IMR-90 (cell line): ENCODE measurements around the gene SFT2D3. TPM values are rescaled to one million over a fixed set of nuclear protein-coding genes. Genes with fewer than 3 reads are reported as not detected.

Source experiments
- ATAC-seq: fragments of 200-7000 bp; cut with Tn5 transposase; 2 replicates; pipeline ENCODE4 v1.9.1; 2020; ENCODE audit warnings: low read depth, mild to moderate bottlenecking, moderate library complexity
- BruUV-seq: library from RNA; stranded (reverse); fragments of 400-500 nt; replicated peaks from 2 replicates; lab custom pipeline; 2021; lab: Mats Ljungman, UMichigan
- CTCF ChIA-PET: fragments of 300-600 bp; formaldehyde crosslinking; extraction: SDS; loops from one replicate; lab custom pipeline; 2021; ENCODE audit warnings: antibody characterized with exemption; lab: Yijun Ruan, JAX
- POLR2A ChIA-PET: fragments of 300-600 bp; sonication (Branson Sonifier 250); formaldehyde crosslinking; loops from one replicate; lab custom pipeline; 2022; ENCODE audit warnings: antibody characterized with exemption; ENCODE audit not compliant: unreplicated experiment; lab: Charles Lee
- DNase-seq: peaks from one replicate; pipeline ENCODE4 v3.0.0; 2013
- H2AFZ ChIP-seq: replicated peaks from 2 replicates; pipeline ENCODE3; 2013; ENCODE audit warnings: low read length, mild to moderate bottlenecking; ENCODE audit not compliant: poor library complexity
- H2AK5ac ChIP-seq: 2 replicates; pipeline ENCODE4 v1.6.1; 2013; ENCODE audit warnings: low read depth, low read length, inconsistent platforms
- H2AK9ac ChIP-seq: replicated peaks from 2 replicates; pipeline ENCODE3; 2013; ENCODE audit warnings: mild to moderate bottlenecking, low read depth, low read length, moderate library complexity; ENCODE audit not compliant: poor library complexity
- H2BK120ac ChIP-seq: 2 replicates; pipeline ENCODE4 v1.6.1; 2013; ENCODE audit warnings: low read depth, low read length, inconsistent platforms
- H2BK15ac ChIP-seq: 3 replicates; pipeline ENCODE4 v1.6.1; 2013; ENCODE audit warnings: low read depth, low read length, inconsistent platforms
- H2BK20ac ChIP-seq: 2 replicates; pipeline ENCODE4 v1.6.1; 2013; ENCODE audit warnings: low read depth, mild to moderate bottlenecking, inconsistent platforms, low read length, moderate library complexity
- H2BK5ac ChIP-seq: 2 replicates; pipeline ENCODE4 v1.6.1; 2013; ENCODE audit warnings: mild to moderate bottlenecking, low read depth, low read length, inconsistent platforms; ENCODE audit not compliant: poor library complexity, severe bottlenecking
- H3K14ac ChIP-seq: replicated peaks from 2 replicates; pipeline ENCODE4 v1.6.1; 2013; ENCODE audit warnings: low read depth, low read length, inconsistent platforms
- H3K18ac ChIP-seq: 2 replicates; pipeline ENCODE4 v1.6.1; 2013; ENCODE audit warnings: low read depth, low read length, control low read depth
- H3K23ac ChIP-seq: 2 replicates; pipeline ENCODE4 v1.6.1; 2013; ENCODE audit warnings: low read depth, low read length, inconsistent platforms
- H3K27ac ChIP-seq: 2 replicates; pipeline ENCODE4 v1.5.1; 2013; ENCODE audit warnings: mild to moderate bottlenecking, control low read depth, low read length; ENCODE audit not compliant: insufficient read depth
- H3K27me3 ChIP-seq: 2 replicates; pipeline ENCODE4 v1.6.1; 2013; ENCODE audit warnings: low read length; ENCODE audit not compliant: control insufficient read depth, insufficient read depth
- H3K36me3 ChIP-seq: 2 replicates; pipeline ENCODE4 v1.6.1; 2013; ENCODE audit warnings: low read length, mixed read lengths; ENCODE audit not compliant: control insufficient read depth, insufficient read depth
- H3K4ac ChIP-seq: 2 replicates; pipeline ENCODE4 v1.6.1; 2013; ENCODE audit warnings: low read depth, low read length, inconsistent platforms
- H3K4me1 ChIP-seq: 2 replicates; pipeline ENCODE4 v1.6.1; 2013; ENCODE audit warnings: low read length, mixed read lengths; ENCODE audit not compliant: control insufficient read depth, insufficient read depth
- H3K4me2 ChIP-seq: 2 replicates; pipeline ENCODE4 v1.6.1; 2013; ENCODE audit warnings: low read depth, mild to moderate bottlenecking, control low read depth, low read length, moderate library complexity
- H3K4me3 ChIP-seq: 2 replicates; pipeline ENCODE4 v1.5.1; 2013; ENCODE audit warnings: low read depth, mild to moderate bottlenecking, control low read depth, low read length, moderate library complexity; ENCODE audit not compliant: insufficient read depth
- H3K56ac ChIP-seq: 2 replicates; pipeline ENCODE4 v1.6.1; 2013; ENCODE audit warnings: low read length, inconsistent platforms; ENCODE audit not compliant: insufficient read depth; ENCODE audit errors: extremely low read depth
- H3K79me1 ChIP-seq, 2 experiments: 2 replicates each; pipeline ENCODE4 v1.6.1; 2013; ENCODE audit warnings: low read length in 2 of 2, inconsistent platforms in 1 of 2, low read depth in 1 of 2
- H3K9ac ChIP-seq: 2 replicates; pipeline ENCODE4 v1.6.1; 2013; ENCODE audit warnings: low read depth, low read length, control low read depth
- H3K9me1 ChIP-seq: 2 replicates; pipeline ENCODE4 v1.6.1; 2013; ENCODE audit warnings: low read length, inconsistent platforms; ENCODE audit not compliant: insufficient read depth
- H3K9me3 ChIP-seq: 2 replicates; pipeline ENCODE4 v1.6.1; 2013; ENCODE audit warnings: low read length; ENCODE audit not compliant: control insufficient read depth, insufficient read depth
- H4K20me1 ChIP-seq: 2 replicates; pipeline ENCODE4 v1.6.1; 2013; ENCODE audit warnings: low read length, inconsistent platforms; ENCODE audit not compliant: insufficient read depth
- H4K5ac ChIP-seq: 2 replicates; pipeline ENCODE4 v1.6.1; 2013; ENCODE audit warnings: mild to moderate bottlenecking, low read depth, low read length, control low read depth
- H4K8ac ChIP-seq, 2 experiments: 2 replicates each; pipeline ENCODE4 v1.6.1; 2013; ENCODE audit warnings: low read depth in 2 of 2, low read length in 2 of 2, control low read depth in 1 of 2, inconsistent platforms in 1 of 2
- H4K91ac ChIP-seq: 2 replicates; pipeline ENCODE4 v1.6.1; 2013; ENCODE audit warnings: low read depth, low read length, inconsistent platforms; ENCODE audit not compliant: insufficient read depth
- BHLHE40 ChIP-seq: fragments of 150-350 bp; IDR thresholded peaks from 2 replicates; pipeline ENCODE4 v1.6.1; 2016; ENCODE audit warnings: mild to moderate bottlenecking, low read depth, low read length
- CEBPB ChIP-seq: IDR thresholded peaks from 2 replicates; pipeline ENCODE4 v1.6.1; 2012; ENCODE audit warnings: low read depth, low read length, improper control_type of control experiment
- CHD1 ChIP-seq: IDR thresholded peaks from 2 replicates; pipeline ENCODE4 v1.6.1; 2012; ENCODE audit warnings: low read depth, low read length, improper control_type of control experiment
- CTCF ChIP-seq: conservative IDR thresholded peaks from 2 replicates; pipeline ENCODE4 v1.5.1; 2012; ENCODE audit warnings: mild to moderate bottlenecking, low read depth, low read length, improper control_type of control experiment
- FOS ChIP-seq: fragments of 150-350 bp; IDR thresholded peaks from 2 replicates; pipeline ENCODE4 v1.6.1; 2016; ENCODE audit warnings: low read depth, low read length
- MAFK ChIP-seq: IDR thresholded peaks from 2 replicates; pipeline ENCODE4 v1.6.1; 2012; ENCODE audit warnings: low read depth, low read length, improper control_type of control experiment
- MAZ ChIP-seq: IDR thresholded peaks from 2 replicates; pipeline ENCODE4 v1.6.1; 2012; ENCODE audit warnings: low read depth, mild to moderate bottlenecking, low read length, improper control_type of control experiment, moderate library complexity, borderline replicate concordance
- MXI1 ChIP-seq: IDR thresholded peaks from 2 replicates; pipeline ENCODE4 v1.6.1; 2012; ENCODE audit warnings: low read depth, mild to moderate bottlenecking, low read length, moderate library complexity, borderline replicate concordance
- NFE2L2 ChIP-seq: fragments of 150-350 bp; IDR thresholded peaks from 2 replicates; pipeline ENCODE4 v1.6.1; 2016; ENCODE audit warnings: low read depth, mild to moderate bottlenecking, low read length
- POLR2A ChIP-seq: IDR thresholded peaks from 2 replicates; pipeline ENCODE4 v1.6.1; 2012; ENCODE audit warnings: mild to moderate bottlenecking, low read depth, low read length
- RAD21 ChIP-seq: IDR thresholded peaks from 2 replicates; pipeline ENCODE4 v1.6.1; 2012; ENCODE audit warnings: low read length, improper control_type of control experiment
- RCOR1 ChIP-seq: IDR thresholded peaks from 2 replicates; pipeline ENCODE4 v1.6.1; 2012; ENCODE audit warnings: mild to moderate bottlenecking, low read length, improper control_type of control experiment; ENCODE audit not compliant: insufficient replicate concordance
- RFX5 ChIP-seq: IDR thresholded peaks from 2 replicates; pipeline ENCODE4 v1.8.0; 2012; ENCODE audit warnings: low read depth, mild to moderate bottlenecking, low read length, moderate library complexity
- SMC3 ChIP-seq: fragments of 150-350 bp; IDR thresholded peaks from 2 replicates; pipeline ENCODE4 v1.6.1; 2016; ENCODE audit warnings: low read depth, mild to moderate bottlenecking, antibody characterized with exemption, low read length, moderate library complexity
- USF2 ChIP-seq: fragments of 150-350 bp; IDR thresholded peaks from 2 replicates; pipeline ENCODE4 v1.6.1; 2017; ENCODE audit warnings: mild to moderate bottlenecking, antibody characterized with exemption, low read length, low read depth
- WGBS, 2 experiments: methylation state at CpG; one replicate each; pipeline versions ENCODE4 v1.1.5 to v1.1.7; 2013; ENCODE audit warnings: missing lambda C conversion rate in 2 of 2; ENCODE audit not compliant: insufficient read length in 1 of 2; ENCODE audit errors: extremely low coverage in 2 of 2; 5-methylcytosine and 5-hydroxymethylcytosine counted together
- dilution Hi-C: fragments of 300-500 bp; cut with HindIII; formaldehyde crosslinking; loops from one replicate; pipeline ENCODE4 v1.14.3; 2018; ENCODE audit warnings: low sequenced_read_pairs; ENCODE audit not compliant: unreplicated experiment
- in situ Hi-C: fragments of 300-500 bp; cut with MboI; formaldehyde crosslinking; loops from 3 replicates; pipeline ENCODE4 v1.14.3; 2019; ENCODE audit warnings: low sequenced_read_pairs, inconsistent platforms, mixed read lengths
- intact Hi-C: fragments of 100-400 bp; cut with micrococcal nuclease; formaldehyde crosslinking; loops from 2 replicates; pipeline ENCODE4 v1.10.0; 2022
- polyA plus RNA-seq, 3 experiments: library from polyadenylated mRNA; depleted of rRNA; stranded (reverse); fragments of >200 nt; gene quantifications; 2 replicates each; pipeline ENCODE4 v1.2.3, GENCODE V29; 2012; ENCODE audit warnings: low replicate concordance in 1 of 3
- total RNA-seq: library from RNA; depleted of rRNA; stranded (reverse); fragments of >200 nt; gene quantifications from 2 replicates; pipeline ENCODE4 v1.2.3, GENCODE V29; 2012
- TF ChIP-seq, protein P1 (sequence below): fragments of 150-350 bp; IDR thresholded peaks from 2 replicates; pipeline ENCODE4 v1.6.1; 2016; ENCODE audit warnings: low read depth, mild to moderate bottlenecking, low read length, moderate library complexity, borderline replicate concordance

SFT2D3 gene
- total and polyA plus RNA-seq, 2 of the 4 experiments (the other 2 are of a cell fraction) = 2.5 to 3.1 TPM

GRCh38 chr2:127653421-127654083 is 47.7 kb upstream of the SFT2D3 start:
- no peak overlapping the region for H3K27ac ChIP-seq
- no peak overlapping the region for H2AK9ac ChIP-seq
- no peak overlapping the region for H3K18ac ChIP-seq
- ChIA-PET CTCF (no interaction called here), POLR2A (no interaction called here)
- 71% methylated on average over 8 of the region's 16 CpGs; no CpG with 5 or more reads in 1 of the 2 experiments for WGBS, 2 experiments
- H3K4me1 ChIP-seq = peaks cover 2% of the 10 kb centered on the region; the same call in 1 of the 2 replicates
- no peaks in the 10 kb centered on the region for H3K9me3 ChIP-seq
- H3K56ac ChIP-seq = no peak overlapping the region
- no peak overlapping the region for H2AFZ ChIP-seq
- dilution Hi-C loops = no loop called here
- no peaks in the 10 kb centered on the region for H3K27me3 ChIP-seq
- H2AK5ac ChIP-seq = no peak overlapping the region; the same call in 1 of the 2 replicates
- H2BK120ac ChIP-seq = no peak overlapping the region
- no peak for ATAC-seq
- H4K5ac ChIP-seq = no peak overlapping the region
- no peak for TF ChIP-seq RFX5
- TF ChIP-seq CHD1 = no peak
- TF ChIP-seq USF2 = no peak
- TF ChIP-seq BHLHE40 = no peak
- TF ChIP-seq CEBPB = no peak
- no peak for TF ChIP-seq NFE2L2
- no peak for TF ChIP-seq POLR2A
- TF ChIP-seq FOS = no peak
- no peak for TF ChIP-seq SMC3
- no peak for TF ChIP-seq RAD21
- TF ChIP-seq MAFK = no peak
- no peak for TF ChIP-seq CTCF
- no peak for TF ChIP-seq MXI1
- TF ChIP-seq RCOR1 = no peak
- no peak for TF ChIP-seq MAZ
- TF ChIP-seq, protein P1, sequence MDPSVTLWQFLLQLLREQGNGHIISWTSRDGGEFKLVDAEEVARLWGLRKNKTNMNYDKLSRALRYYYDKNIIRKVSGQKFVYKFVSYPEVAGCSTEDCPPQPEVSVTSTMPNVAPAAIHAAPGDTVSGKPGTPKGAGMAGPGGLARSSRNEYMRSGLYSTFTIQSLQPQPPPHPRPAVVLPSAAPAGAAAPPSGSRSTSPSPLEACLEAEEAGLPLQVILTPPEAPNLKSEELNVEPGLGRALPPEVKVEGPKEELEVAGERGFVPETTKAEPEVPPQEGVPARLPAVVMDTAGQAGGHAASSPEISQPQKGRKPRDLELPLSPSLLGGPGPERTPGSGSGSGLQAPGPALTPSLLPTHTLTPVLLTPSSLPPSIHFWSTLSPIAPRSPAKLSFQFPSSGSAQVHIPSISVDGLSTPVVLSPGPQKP = no peak
- H3K14ac ChIP-seq = no peak overlapping the region
- H3K9ac ChIP-seq = no peak overlapping the region
- no peak overlapping the region for H3K4me2 ChIP-seq
- peaks cover 18% of the 10 kb centered on the region for H3K36me3 ChIP-seq
- intact Hi-C loops = loop anchor here (1.0 kb wide), 1 partner anchor 8 kb away; no protein-coding TSS in a partner anchor
- peaks cover 23% of the 10 kb centered on the region for H4K20me1 ChIP-seq
- no peak overlapping the region for H2BK20ac ChIP-seq
- no peak overlapping the region for H3K23ac ChIP-seq
- H2BK15ac ChIP-seq = no peak overlapping the region
- H4K91ac ChIP-seq = no peak overlapping the region
- no peak overlapping the region for H2BK5ac ChIP-seq
- 0 out of 2 replicates have a peak, but pooled peaks cover 5% of the 10 kb centered on the region for H3K9me1 ChIP-seq
- H4K8ac ChIP-seq = no peak overlapping the region
- no peak overlapping the region for H3K4ac ChIP-seq
- no TSS peak for BruUV-seq
- H3K4me3 ChIP-seq = no peak overlapping the region
- H3K79me1 ChIP-seq = peaks cover 2 to 21% of the 10 kb centered on the region in 2 experiments
- no peak for DNase-seq
- in situ Hi-C loops = no loop called here
